Neural cell (in vitro differentiated cells): ENCODE results near the gene HELZ2.

Experiments
- EZH2 ChIP-seq: fragments of 200-600, 300-800 bp; shearing (Covaris generic), sonication (generic); IDR thresholded peaks from 2 replicates; pipeline ENCODE4 v1.6.1; 2014; ENCODE audit warnings: antibody characterized with exemption, low read length, borderline replicate concordance, mild to moderate bottlenecking; ENCODE audit not compliant: insufficient read depth, poor library complexity, severe bottlenecking
- POLR2AphosphoS5 ChIP-seq: IDR thresholded peaks from 2 replicates; pipeline ENCODE4 v1.6.1; 2012
- RAD21 ChIP-seq: fragments of 450-650 bp; conservative IDR thresholded peaks from 2 replicates; pipeline ENCODE4 v1.6.1; 2014; ENCODE audit warnings: antibody characterized with exemption, mild to moderate bottlenecking, moderate library complexity
- SMC3 ChIP-seq: fragments of 450-650 bp; conservative IDR thresholded peaks from 2 replicates; pipeline ENCODE4 v1.6.1; 2014; ENCODE audit warnings: antibody characterized with exemption, mild to moderate bottlenecking, moderate library complexity; ENCODE audit not compliant: poor library complexity
- TF ChIP-seq, protein P1 (sequence below): fragments of 450-650 bp; IDR thresholded peaks from 2 replicates; pipeline ENCODE4 v1.5.1; 2014; ENCODE audit warnings: antibody characterized with exemption, mild to moderate bottlenecking, moderate library complexity; ENCODE audit not compliant: poor library complexity, severe bottlenecking

DNA sequence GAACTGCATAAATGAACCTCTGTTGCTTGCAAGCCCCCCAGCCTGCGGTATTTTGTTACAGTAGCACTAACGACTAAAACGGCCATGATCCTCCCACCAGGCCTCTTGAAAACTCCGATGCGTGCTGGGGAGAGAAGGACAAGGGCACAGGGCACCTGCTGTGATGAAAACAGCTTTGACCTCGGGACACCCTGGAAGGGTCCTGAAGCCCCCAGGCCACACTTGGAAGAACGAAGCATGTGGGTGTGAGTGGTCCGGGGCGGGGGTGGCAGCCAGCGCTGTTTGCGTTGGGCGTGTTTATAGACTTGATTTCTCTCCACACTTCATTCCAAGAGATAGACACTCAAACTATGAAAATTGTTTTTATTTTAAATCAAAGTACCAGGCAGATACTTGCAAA lies 13.2 kb upstream of the HELZ2 start:
- TF ChIP-seq, protein P1, sequence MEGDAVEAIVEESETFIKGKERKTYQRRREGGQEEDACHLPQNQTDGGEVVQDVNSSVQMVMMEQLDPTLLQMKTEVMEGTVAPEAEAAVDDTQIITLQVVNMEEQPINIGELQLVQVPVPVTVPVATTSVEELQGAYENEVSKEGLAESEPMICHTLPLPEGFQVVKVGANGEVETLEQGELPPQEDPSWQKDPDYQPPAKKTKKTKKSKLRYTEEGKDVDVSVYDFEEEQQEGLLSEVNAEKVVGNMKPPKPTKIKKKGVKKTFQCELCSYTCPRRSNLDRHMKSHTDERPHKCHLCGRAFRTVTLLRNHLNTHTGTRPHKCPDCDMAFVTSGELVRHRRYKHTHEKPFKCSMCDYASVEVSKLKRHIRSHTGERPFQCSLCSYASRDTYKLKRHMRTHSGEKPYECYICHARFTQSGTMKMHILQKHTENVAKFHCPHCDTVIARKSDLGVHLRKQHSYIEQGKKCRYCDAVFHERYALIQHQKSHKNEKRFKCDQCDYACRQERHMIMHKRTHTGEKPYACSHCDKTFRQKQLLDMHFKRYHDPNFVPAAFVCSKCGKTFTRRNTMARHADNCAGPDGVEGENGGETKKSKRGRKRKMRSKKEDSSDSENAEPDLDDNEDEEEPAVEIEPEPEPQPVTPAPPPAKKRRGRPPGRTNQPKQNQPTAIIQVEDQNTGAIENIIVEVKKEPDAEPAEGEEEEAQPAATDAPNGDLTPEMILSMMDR = no peak
- TF ChIP-seq SMC3 (no peak), EZH2 (no peak), RAD21 (no peak), POLR2AphosphoS5 (no peak)
